GM19099 (cell line): Measurements from ENCODE around the gene PIM2.

Experiments
- POLR2A ChIP-seq: IDR thresholded peaks from 3 replicates; pipeline ENCODE4 v1.6.1; 2011; ENCODE audit warnings: low read depth; ENCODE audit not compliant: insufficient read length; ENCODE audit errors: extremely low read depth

PIM2 gene

DNA sequence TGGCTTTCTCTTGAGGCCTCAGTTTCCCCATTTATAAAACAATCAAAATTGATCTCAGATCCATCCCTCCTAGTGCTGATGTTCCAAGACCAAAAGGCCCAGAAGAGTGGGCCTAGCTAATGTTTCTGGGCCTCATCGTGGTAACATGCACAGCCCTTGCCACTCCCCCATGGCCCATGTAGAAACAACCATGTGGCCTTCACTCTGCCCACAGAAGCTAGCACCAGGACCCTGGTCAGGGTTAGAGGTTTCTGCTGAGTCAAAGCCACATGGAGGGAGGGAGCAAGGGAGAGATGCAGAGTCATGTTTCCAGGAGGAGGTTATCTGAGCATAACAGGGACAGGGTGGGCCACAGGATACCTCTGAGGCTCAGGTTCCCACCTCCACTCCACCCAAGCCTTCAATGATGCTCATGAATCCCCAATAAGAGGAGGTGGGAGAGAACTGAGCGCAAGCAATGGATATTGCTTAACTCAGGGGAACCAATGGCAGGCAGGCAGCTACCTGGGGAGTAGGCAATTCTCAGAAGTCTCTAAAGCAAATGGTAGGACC is 21.7 kb upstream of the PIM2 start:
- TF ChIP-seq POLR2A = no peak

DNA sequence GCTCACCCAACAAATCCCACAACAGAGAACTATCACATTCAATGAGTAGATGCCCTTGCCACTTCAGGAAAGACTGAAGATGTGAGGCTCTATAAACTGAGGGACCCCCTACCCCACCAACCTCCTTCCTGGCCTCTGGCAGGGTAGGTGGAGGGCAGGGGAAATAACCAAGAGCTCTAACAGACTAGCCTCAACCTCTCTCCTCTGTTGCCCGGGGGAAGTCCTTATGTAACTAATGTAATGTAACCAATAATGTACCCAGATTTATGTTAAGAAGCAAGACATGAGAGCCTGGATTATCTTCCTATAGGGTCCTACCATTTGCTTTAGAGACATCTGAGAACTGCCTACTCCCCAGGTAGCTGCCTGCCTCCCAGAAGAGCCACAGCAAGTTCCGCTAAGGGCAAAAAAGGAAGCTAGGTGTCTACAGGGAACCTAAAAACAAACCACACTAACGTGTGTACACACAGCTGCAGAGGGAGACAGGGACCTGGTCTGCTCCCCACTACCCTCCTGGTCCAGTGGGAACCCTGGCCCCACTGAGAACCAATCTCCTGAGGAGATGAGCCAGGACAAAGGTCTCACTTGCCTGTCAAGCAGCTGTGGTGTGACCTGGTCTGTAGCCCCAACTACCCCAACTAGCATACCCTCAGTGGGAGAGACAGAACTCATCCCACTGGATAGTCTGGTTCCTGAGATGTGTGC is 20.9 kb upstream of the PIM2 start:
- TF ChIP-seq POLR2A = no peak

DNA sequence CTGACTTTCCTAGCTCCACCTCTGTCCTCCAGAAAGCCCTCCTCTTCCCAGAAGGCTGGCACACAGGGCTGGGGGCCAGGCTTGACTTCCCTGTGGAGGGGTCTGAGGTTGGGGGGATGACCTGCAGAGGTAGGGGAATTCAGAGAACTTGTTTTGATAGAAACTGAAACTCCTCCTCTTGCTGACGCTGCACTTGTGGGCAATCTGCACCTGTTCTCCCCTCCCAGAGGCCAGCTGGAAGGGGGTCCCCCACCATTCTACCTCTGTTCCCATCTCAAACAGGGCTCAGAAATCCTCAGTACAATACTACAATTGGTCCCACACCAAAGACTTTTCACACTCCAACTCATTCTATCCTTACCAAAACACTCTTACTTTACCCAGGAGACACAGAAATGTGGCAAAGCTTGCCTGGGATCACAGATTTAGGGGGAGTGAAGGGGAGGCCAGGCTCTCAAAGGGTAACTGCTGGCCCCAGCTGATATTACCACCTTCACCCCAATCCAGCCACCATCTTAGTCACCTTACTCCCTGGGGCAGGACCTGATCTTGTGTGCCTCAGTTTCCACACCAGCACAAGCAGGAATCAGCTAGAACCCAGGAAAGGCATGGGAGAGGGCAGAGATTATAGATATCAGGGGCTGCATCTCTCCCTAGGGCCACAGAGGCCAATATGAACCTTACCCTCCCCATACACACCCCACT is 20.0 kb upstream of the PIM2 start:
- TF ChIP-seq POLR2A = no peak

DNA sequence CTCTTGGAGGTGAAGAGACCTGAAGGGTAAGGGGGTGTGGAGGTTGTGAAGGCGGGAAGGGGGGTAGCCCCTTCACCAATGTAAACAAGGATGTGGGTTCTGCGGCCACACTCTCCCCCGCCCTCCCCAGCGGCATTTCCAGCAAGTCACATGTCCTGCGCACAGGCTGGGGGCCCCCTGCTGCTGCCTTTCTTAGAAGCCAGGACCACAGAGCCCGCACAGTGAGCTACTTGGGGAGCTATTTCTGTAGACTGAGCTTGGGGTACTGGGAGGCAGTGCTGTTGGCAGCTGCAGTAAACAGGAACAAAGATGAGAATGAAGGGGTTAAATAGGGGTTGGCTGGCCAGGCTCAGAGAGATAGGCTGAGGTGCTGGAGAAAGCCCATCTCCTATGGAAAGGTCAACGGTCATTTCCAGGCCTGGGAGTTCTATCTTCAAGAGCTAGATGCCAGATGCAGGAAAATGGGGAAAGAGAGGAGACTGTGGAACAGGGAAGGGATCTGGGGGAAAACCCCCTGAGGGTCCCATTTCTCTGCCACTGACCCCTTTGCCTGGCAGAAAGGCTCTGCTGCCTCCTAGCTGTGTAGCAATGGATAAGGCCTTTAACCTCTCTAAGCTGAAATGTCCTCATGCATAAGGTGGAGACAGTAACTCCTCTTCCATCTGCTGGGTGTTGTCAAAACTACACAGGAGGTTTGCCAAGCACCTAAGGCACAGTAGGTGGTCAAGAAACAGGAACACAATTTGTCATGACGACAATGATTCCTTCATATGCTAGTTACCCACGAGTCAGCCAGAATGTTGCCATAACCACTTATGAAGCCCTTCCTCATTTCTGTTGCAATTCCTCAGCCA is 18.5 kb upstream of the PIM2 start:
- peak; percentile 40 for TF ChIP-seq POLR2A

DNA sequence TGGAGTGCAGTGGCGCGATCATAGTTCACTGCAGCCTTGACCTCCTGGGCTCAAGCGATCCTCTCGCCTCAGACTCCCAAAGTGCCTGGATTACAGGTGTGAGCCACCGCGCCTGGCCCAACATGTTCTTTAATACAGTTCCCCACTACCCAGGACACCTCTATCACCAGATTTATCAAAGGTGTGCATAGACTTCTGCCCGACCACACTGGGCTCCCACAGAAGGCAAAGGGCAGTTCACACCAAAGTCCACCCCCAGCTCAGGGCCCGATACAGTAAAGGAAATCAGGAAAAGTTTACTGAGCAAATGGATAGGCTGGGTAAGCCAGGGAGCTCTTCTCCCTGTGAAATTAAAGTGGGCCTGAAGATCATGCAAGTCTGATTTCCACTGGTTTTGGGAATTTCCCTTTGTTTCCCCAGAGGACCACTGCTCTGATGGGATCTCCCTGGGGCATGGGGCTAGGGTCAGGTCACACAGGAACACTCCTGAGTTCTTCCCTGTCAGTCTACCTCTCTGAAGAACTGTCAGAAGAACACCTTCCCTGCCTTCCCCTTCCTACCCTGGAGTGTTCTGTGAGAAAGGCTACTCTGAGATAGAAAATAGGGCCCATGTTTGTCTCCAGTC is 17.7 kb upstream of the PIM2 start:
- TF ChIP-seq POLR2A = no peak

DNA sequence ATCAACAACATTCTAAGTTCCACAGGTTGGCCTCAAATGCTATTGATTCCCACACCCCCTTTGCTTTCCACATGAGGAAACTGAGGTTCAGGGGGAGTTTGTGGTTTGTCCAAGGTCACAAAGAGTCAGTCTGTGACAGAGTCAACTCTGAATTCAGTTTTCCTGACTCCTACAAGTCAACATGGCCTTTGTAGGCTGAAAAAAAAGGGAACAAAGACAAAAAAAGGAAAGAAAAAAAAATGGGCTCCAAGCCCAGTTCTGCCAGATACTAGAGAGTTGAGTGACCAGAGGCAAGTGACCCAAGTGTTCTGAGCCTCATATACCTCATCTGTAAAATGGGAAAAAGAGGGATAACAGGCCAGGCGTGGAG is 16.5 kb upstream of the PIM2 start:
- TF ChIP-seq POLR2A = no peak

DNA sequence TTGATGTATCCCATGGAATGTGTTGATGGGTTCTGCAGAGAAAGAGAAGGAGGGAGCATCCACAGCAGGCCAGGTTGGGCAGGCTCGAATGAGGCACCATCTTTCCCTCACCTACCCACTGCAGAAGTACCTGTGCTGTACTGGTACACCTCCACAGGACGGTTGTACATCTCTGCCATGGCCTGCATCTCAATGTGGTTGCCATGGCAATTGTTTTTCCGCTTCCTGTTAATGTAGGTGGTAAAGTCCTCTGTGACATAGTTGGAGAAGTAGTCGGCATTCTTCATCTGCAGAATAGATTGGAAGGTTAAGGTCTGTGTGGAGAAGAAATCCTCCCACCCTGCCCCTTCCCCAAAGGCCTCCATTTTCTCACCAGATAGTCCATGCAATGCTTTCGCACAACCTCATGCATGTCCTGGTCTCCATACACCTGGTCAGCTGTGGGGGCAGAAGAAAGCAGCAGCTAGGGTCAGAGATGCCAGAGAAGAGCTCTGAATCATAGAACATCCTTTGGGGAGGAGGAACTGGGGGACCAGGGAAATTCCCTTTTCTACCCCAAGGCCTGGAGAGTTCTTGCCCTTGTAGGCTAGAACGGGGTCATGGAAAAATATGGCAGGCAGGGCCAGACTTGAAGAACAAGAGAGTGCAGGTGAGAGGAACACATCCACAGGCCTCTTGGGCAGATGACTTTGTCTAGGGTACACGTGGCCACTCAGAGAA is 15.9 kb upstream of the PIM2 start:
- no peak for TF ChIP-seq POLR2A

DNA sequence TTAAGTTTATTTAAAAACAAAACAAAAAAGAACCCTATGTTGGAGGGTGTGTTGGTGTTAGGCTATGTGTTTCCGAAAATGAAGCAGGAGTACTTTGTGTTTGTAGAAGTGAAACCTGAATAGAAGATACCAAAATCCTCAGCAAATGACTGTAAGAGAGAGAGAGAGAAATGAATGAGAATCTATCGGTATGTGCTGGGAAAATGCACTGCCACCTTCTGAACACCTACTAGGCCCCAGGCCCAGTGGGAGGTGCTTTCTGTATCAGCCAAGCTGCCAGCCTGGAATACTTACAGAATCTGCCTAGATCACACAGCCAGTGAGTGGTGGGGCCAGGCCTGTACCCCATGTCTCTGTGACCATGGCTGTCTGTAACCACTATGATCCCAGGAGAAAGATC is 14.9 kb upstream of the PIM2 start:
- TF ChIP-seq POLR2A = no peak

DNA sequence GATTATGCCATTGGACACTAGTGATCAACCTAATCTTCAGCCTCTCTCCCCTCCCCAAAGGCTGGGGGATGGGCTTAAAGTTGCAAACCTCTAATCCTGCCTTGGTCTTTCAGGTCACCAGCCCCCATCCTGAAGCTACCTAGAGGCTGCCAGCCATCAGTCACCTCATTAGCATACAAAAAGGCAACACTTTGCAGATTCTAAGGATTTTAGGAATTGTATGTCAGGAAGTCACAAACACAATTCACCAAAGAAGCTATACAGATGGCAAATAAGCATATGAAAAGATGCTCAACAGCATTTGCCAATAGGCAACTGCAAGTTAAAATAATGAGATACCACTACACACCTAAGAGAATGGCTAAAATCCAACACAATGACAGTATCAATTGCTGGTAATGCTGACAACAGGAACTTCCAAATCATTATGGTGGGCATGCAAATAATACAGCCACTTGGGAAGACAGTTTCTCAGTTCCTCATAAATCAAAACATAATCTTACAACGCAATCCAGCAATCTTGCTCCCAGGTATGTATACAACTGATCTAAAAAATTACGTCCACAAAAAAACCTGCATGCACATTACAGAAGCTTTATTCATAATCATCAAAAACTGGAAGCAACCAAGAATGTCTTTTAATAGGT is 9.0 kb upstream of the PIM2 start:
- TF ChIP-seq POLR2A = no peak

DNA sequence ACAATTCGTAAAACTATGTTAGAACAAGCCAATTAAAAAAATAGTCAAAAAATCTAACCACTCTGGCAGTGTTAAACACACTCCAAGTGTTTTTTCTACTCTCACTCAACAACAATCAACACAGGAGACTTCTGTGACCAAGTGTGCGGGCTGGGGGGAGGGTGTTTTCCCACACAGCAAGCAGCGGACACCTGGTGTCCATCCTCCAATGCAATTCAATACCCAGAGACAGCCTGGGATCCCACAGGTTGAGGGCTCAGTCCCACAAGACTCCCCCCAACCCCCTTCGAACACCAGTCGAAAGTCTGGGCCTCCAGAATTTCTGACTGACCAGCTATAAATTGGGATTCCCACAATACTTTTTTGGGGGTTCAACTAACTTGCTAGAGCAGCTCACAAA is 8.3 kb upstream of the PIM2 start:
- no peak for TF ChIP-seq POLR2A

DNA sequence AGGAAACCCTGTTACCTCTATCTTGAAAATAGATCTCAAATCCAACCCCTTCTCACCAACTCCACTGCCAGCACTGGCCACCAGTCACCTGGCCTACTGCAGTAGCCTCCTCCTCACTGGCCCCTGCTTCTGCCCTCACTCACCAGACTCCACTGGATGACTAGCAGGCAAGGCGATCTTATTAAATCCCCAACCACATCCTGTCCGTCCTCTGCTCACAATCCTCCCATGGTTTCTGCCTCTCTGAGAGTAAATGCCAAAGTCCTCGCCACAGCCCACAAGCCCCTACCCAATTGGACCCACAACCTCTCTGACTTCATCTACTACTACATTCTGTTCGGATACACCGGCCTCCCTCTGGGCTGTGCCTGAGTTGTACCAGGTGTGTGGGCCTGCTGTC is 5.4 kb upstream of the PIM2 start:
- no peak for TF ChIP-seq POLR2A

DNA sequence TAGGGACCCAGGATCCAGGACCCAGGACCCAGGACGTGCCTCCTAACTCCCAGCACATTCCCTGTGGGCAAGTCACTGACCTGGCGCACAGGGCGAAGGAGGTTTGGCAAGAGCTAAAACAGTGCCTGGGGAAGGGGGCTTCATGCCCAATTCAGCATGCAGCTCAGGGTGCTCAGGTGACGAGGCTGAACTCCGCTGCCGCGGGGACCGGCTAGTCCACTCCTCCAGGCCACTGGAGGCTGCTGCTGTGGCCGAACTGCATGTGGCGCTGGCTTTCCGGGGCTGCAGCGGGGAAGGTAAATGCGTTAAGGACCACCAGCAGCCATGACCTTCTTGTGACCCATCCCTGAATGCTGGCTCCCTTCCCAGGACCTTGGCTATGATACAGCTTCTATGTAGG is 4.9 kb upstream of the PIM2 start:
- no peak for TF ChIP-seq POLR2A

DNA sequence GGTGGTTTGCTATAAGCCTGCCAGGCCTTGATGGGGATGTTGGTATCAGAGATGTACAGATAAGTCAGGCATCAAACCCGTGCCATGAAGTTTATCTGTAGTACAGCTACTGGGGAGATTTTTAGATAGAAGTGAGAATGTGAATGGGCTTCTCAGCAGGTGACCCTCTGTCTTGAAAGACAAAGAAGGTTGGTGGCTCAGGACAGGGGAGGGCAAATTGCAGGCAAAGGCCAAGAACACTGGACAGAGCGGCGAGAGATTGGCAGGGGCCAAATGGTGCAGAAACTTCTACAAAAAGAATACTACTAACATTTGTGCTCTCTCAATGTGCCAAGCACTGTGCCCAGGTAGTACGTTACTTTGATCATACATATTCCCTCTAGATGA is 1.9 kb upstream of the PIM2 start:
- TF ChIP-seq POLR2A = no peak
